Endothelial cell of umbilical vein (primary cell): ENCODE measurements around the gene RAPGEF3. TPM values are rescaled to one million over a fixed set of nuclear protein-coding genes. Genes with fewer than 3 reads are reported as not detected.
A peak's percentile ranks its signal among the peaks of the same experiment; 100 is the strongest.

Source experiments
- BruUV-seq: library from RNA; stranded (reverse); fragments of 400-500 nt; replicated peaks from 2 replicates; lab custom pipeline; 2021; lab: Mats Ljungman, UMichigan
- CTCF ChIA-PET: fragments of 300-600, 350-600 bp; sonication (Branson Sonifier 250); formaldehyde crosslinking; loops from one replicate; lab custom pipeline; 2021; ENCODE audit warnings: antibody characterized with exemption, inconsistent platforms; lab: Charles Lee
- POLR2A ChIA-PET: fragments of 300-600, 350-600 bp; sonication (Branson Sonifier 250); formaldehyde crosslinking; loops from one replicate; lab custom pipeline; 2021; ENCODE audit warnings: antibody characterized with exemption, inconsistent platforms; lab: Charles Lee
- DNase-seq: peaks from one replicate; pipeline ENCODE4 v3.0.0-alpha.2; 2011; ENCODE audit warnings: low read depth, low spot score
- FAIRE-seq: peaks from 2 replicates; lab custom pipeline; 2011; peaks lifted over from hg19 to GRCh38; lab: Jason Lieb, UNC
- H2AFZ ChIP-seq: 2 replicates; pipeline ENCODE4 v1.6.0; 2012; ENCODE audit warnings: low read depth, low read length, control low read depth, inconsistent platforms
- H3K27ac ChIP-seq: 2 replicates; pipeline ENCODE4 v1.5.1; 2011; ENCODE audit warnings: low read depth, mild to moderate bottlenecking, control low read depth, low read length, moderate library complexity; ENCODE audit not compliant: insufficient read depth
- H3K27me3 ChIP-seq, 2 experiments: 2 replicates each; pipeline versions ENCODE4 v1.6.0 to v1.6.1; 2011; ENCODE audit warnings: low read length in 2 of 2, mixed read lengths in 1 of 2; ENCODE audit not compliant: control insufficient read depth in 2 of 2, insufficient read depth in 2 of 2
- H3K36me3 ChIP-seq, 2 experiments: 2 replicates in 1 of 2; 3 replicates in 1 of 2; pipeline ENCODE4 v1.5.1; 2011; ENCODE audit warnings: low read length in 2 of 2, mild to moderate bottlenecking in 1 of 2, moderate library complexity in 1 of 2; ENCODE audit not compliant: control insufficient read depth in 2 of 2, insufficient read depth in 2 of 2; ENCODE audit errors: extremely low read depth in 1 of 2
- H3K4me1 ChIP-seq: 3 replicates; pipeline ENCODE4 v1.5.1; 2011; ENCODE audit warnings: mild to moderate bottlenecking, low read length; ENCODE audit not compliant: control insufficient read depth, insufficient read depth; ENCODE audit errors: extremely low read depth
- H3K4me2 ChIP-seq: 2 replicates; pipeline ENCODE4 v1.6.1; 2011; ENCODE audit warnings: low read length, control low read depth, mixed read lengths; ENCODE audit not compliant: insufficient read depth
- H3K4me3 ChIP-seq, 3 experiments: fragments of 200-600 bp in 1 of 3; sonication (generic), shearing (Covaris generic) in 1 of 3; replicated peaks in 1 of 3; 2 replicates each; pipeline ENCODE4 v1.5.1; 2011 to 2016; ENCODE audit warnings: control low read depth in 3 of 3, low read length in 3 of 3, mild to moderate bottlenecking in 2 of 3, inconsistent platforms in 1 of 3, low read depth in 1 of 3, moderate library complexity in 1 of 3; ENCODE audit not compliant: insufficient read depth in 1 of 3
- H3K79me2 ChIP-seq: 2 replicates; pipeline ENCODE4 v1.6.0; 2012; ENCODE audit warnings: low read length, inconsistent platforms; ENCODE audit not compliant: control insufficient read depth, insufficient read depth
- H3K9ac ChIP-seq: replicated peaks from 2 replicates; pipeline ENCODE3; 2011; ENCODE audit warnings: low read length, control low read depth; ENCODE audit not compliant: insufficient read depth; ENCODE audit errors: extremely low read depth
- H3K9me1 ChIP-seq: replicated peaks from 3 replicates; pipeline ENCODE4 v1.6.0; 2011; ENCODE audit warnings: mild to moderate bottlenecking, low read length; ENCODE audit not compliant: control insufficient read depth, insufficient read depth; ENCODE audit errors: extremely low read depth
- H3K9me3 ChIP-seq: replicated peaks from 2 replicates; pipeline ENCODE4 v1.5.1; 2012; ENCODE audit warnings: low read length, inconsistent platforms; ENCODE audit not compliant: control insufficient read depth, insufficient read depth
- H4K20me1 ChIP-seq: replicated peaks from 2 replicates; pipeline ENCODE3; 2011; ENCODE audit warnings: mild to moderate bottlenecking, low read length; ENCODE audit not compliant: control insufficient read depth, insufficient read depth; ENCODE audit errors: extremely low read depth
- CTCF ChIP-seq, 2 donors: IDR thresholded peaks; 1 replicate in 1 of 2; 2 replicates in 1 of 2; pipeline ENCODE4 v1.5.1; 2011; ENCODE audit warnings: low read length in 2 of 2, mild to moderate bottlenecking in 2 of 2, moderate library complexity in 2 of 2, control low read depth in 1 of 2, inconsistent platforms in 1 of 2, low read depth in 1 of 2; ENCODE audit not compliant: insufficient read depth in 1 of 2; ENCODE audit errors: extremely low read depth in 1 of 2
- POLR2A ChIP-seq: IDR thresholded peaks from 2 replicates; pipeline ENCODE4 v1.6.1; 2012; ENCODE audit warnings: low read depth, mild to moderate bottlenecking, control low read depth, low read length
- POLR2AphosphoS5 ChIP-seq: IDR thresholded peaks from 2 replicates; pipeline ENCODE4 v1.6.1; 2012; ENCODE audit warnings: low read depth, mild to moderate bottlenecking, control low read depth, low read length, moderate library complexity; ENCODE audit not compliant: insufficient read depth
- dilution Hi-C: fragments of 300-500 bp; cut with MboI; formaldehyde crosslinking; loops from one replicate; pipeline ENCODE4 v1.15.0; 2019; ENCODE audit warnings: low sequenced_read_pairs; ENCODE audit not compliant: extremely low pct_ligation_motif_present
- intact Hi-C: fragments of 100-400 bp; cut with micrococcal nuclease; formaldehyde crosslinking; loops from one replicate; pipeline ENCODE4 v1.10.0; 2022
- polyA plus RNA-seq, 4 experiments: library from polyadenylated mRNA; depleted of rRNA in 3 of 4; stranded (reverse) in 3 of 4; unstranded in 1 of 4; fragments of >200 nt; gene quantifications; 2 replicates each; pipeline versions ENCODE4 v1.2.1 to v1.2.3, GENCODE V29; 2011 to 2012; ENCODE audit warnings: missing spikeins in 1 of 4
- total RNA-seq: library from RNA; stranded (reverse); gene quantifications from 2 replicates; pipeline ENCODE4 v1.2.3, GENCODE V29; 2021

RAPGEF3 gene
- total and polyA plus RNA-seq, 2 donors (not counting 3 experiments of a cell fraction or from before 2014, with no cell fraction given), result 34.5 to 55.1 TPM

- CTCF ChIA-PET, result interaction anchor here (10.4 to 15.8 kb wide), 2 partner anchors 49 to 50 kb away, joined by 244 to 427 read pairs; no protein-coding TSS in a partner anchor
- DNase-seq (no peak), FAIRE-seq (no peak)
- intact Hi-C loops, result no loop called here
- POLR2A ChIA-PET, result no interaction called here
- H3K79me2 ChIP-seq, result no peaks in the 10 kb centered on the region
- peak; percentile 9 for TF ChIP-seq POLR2AphosphoS5
- TF ChIP-seq CTCF (IDR thresholded peaks at IDR 0.05; ENCODE audit: extremely low read depth in 1 of 2, insufficient read depth in 1 of 2, low read depth in 1 of 2, low read length in 2 of 2), result no peak
- no TSS peak for BruUV-seq
- H3K9me1 ChIP-seq, result no peaks in the 10 kb centered on the region
- no peaks in the 10 kb centered on the region for H3K9me3 ChIP-seq
- no peaks in the 10 kb centered on the region for H3K27me3 ChIP-seq
- H3K4me3 ChIP-seq, result no peak overlapping the region
- no peak overlapping the region for H2AFZ ChIP-seq
- no peak overlapping the region for H3K9ac ChIP-seq
- H4K20me1 ChIP-seq, result no peaks in the 10 kb centered on the region
- H3K4me2 ChIP-seq, result no peak overlapping the region
- peaks cover 45 to 85% of the 10 kb centered on the region in 2 experiments for H3K36me3 ChIP-seq
- no peak overlapping the region for H3K27ac ChIP-seq
- H3K4me1 ChIP-seq, result peaks cover 10% of the 10 kb centered on the region
- dilution Hi-C loops, result no loop called here
Measured at GRCh38 chr12:47786662-47787280, 28.1 kb upstream of the RAPGEF3 start.

GRCh38 chr12:47785887-47786661 is 27.4 kb upstream of the RAPGEF3 start:
- intact Hi-C loops, result no loop called here
- CTCF ChIA-PET, result interaction anchor here (10.4 kb wide), 1 partner anchor 51 kb away, joined by 244 read pairs; no protein-coding TSS in a partner anchor
- no TSS peak for BruUV-seq

More at GRCh38 chr12:47785887-47786661, 27.4 kb upstream of the RAPGEF3 start:
- Histone ChIP-seq H3K9ac (no peak overlapping the region), H3K27me3 (no peaks in the 10 kb centered on the region), H3K79me2 (no peaks in the 10 kb centered on the region), H3K27ac (no peak overlapping the region), H4K20me1 (no peaks in the 10 kb centered on the region), H3K36me3 (peaks cover 46 to 82% of the 10 kb centered on the region in 2 experiments), H3K4me2 (no peak overlapping the region), H3K4me3 (no peak overlapping the region), H2AFZ (no peak overlapping the region), H3K9me3 (no peaks in the 10 kb centered on the region), H3K4me1 (peaks cover 10% of the 10 kb centered on the region), H3K9me1 (no peaks in the 10 kb centered on the region)
- TF ChIP-seq POLR2AphosphoS5 (peak; percentile 4), POLR2A (no peak)
- dilution Hi-C loops, result no loop called here
- FAIRE-seq (no peak), DNase-seq (no peak)
- POLR2A ChIA-PET, result no interaction called here
